HCT116 (cell line): ENCODE data around the gene GDF2. TPM values are rescaled to one million over a fixed set of nuclear protein-coding genes. Genes with fewer than 3 reads are reported as not detected.

Experiments
- ATAC-seq: fragments of 200-7000 bp; cut with Tn5 transposase; 2 replicates; pipeline ENCODE4 v1.9.1; 2020; ENCODE audit warnings: mild to moderate bottlenecking, moderate library complexity
- BruUV-seq: library from RNA; stranded (reverse); fragments of 400-500 nt; replicated peaks from 2 replicates; lab custom pipeline; 2021; lab: Mats Ljungman, UMichigan
- CTCF ChIA-PET: fragments of 300-600 bp; sonication (Branson Sonifier 250); formaldehyde crosslinking; loops from one replicate; lab custom pipeline; 2021; ENCODE audit warnings: antibody characterized with exemption; lab: Charles Lee
- POLR2A ChIA-PET: fragments of 300-600, 350-600 bp; sonication (Branson Sonifier 250); formaldehyde crosslinking; loops from one replicate; lab custom pipeline; 2021; ENCODE audit warnings: antibody characterized with exemption; lab: Charles Lee
- RAD21 ChIA-PET, 2 experiments: fragments of 300-600 bp; sonication (Branson Sonifier 250); formaldehyde crosslinking; loops; one replicate each; lab custom pipeline; 2023; ENCODE audit warnings: low total read pairs in 2 of 2; ENCODE audit not compliant: uncharacterized antibody in 2 of 2, unreplicated experiment in 2 of 2, low non-redundant PET in 1 of 2; lab: Charles Lee
- DNase-seq: peaks from one replicate; pipeline ENCODE4 v3.0.0-alpha.2; 2010; ENCODE audit warnings: low read depth, low spot score
- H2AFZ ChIP-seq: fragments of 200-600 bp; shearing (Covaris generic), sonication (generic); 2 replicates; pipeline ENCODE4 v1.6.1; 2017; ENCODE audit warnings: low read depth, mixed run types, mixed read lengths, antibody characterized with exemption, low read length; ENCODE audit not compliant: poor library complexity, severe bottlenecking
- H3K27ac ChIP-seq: 2 replicates; pipeline ENCODE4 v1.5.1; 2012; ENCODE audit warnings: low read depth, low read length
- H3K27me3 ChIP-seq: fragments of 200-600 bp; sonication (generic); 2 replicates; pipeline ENCODE4 v1.6.1; 2016; ENCODE audit warnings: mixed run types, low read length, mixed read lengths; ENCODE audit not compliant: insufficient read depth
- H3K36me3 ChIP-seq, 2 experiments: fragments of 200-500 bp in 1 of 2; fragments of 200-600 bp in 1 of 2; sonication (Bioruptor generic) in 1 of 2; sonication (generic) in 1 of 2; 2 replicates each; pipeline versions ENCODE4 v1.5.1 to v1.6.1; 2014 to 2016; ENCODE audit warnings: low read length in 2 of 2, inconsistent platforms in 1 of 2, mixed read lengths in 1 of 2, mixed run types in 1 of 2; ENCODE audit not compliant: insufficient read depth in 2 of 2, control insufficient read depth in 1 of 2
- H3K4me1 ChIP-seq, 2 experiments: fragments of 200-600 bp in 1 of 2; sonication (generic) in 1 of 2; 2 replicates each; pipeline versions ENCODE4 v1.5.1 to v1.6.1; 2012 to 2017; ENCODE audit warnings: low read length in 2 of 2, inconsistent platforms in 1 of 2, mild to moderate bottlenecking in 1 of 2, mixed read lengths in 1 of 2, mixed run types in 1 of 2, moderate library complexity in 1 of 2; ENCODE audit not compliant: insufficient read depth in 2 of 2, control insufficient read depth in 1 of 2
- H3K4me2 ChIP-seq: fragments of 200-600 bp; sonication (generic); 2 replicates; pipeline ENCODE4 v1.6.1; 2017; ENCODE audit warnings: mixed run types, low read length, mixed read lengths
- H3K4me3 ChIP-seq, 2 experiments: fragments of 200-600 bp in 1 of 2; sonication (generic) in 1 of 2; replicated peaks in 1 of 2; 2 replicates each; pipeline ENCODE4 v1.5.1; 2011 to 2016; ENCODE audit warnings: low read length in 2 of 2, control low read depth in 1 of 2, low read depth in 1 of 2, mild to moderate bottlenecking in 1 of 2, mixed read lengths in 1 of 2, mixed run types in 1 of 2
- H3K79me2 ChIP-seq: fragments of 200-600 bp; sonication (generic); 2 replicates; pipeline ENCODE4 v1.6.1; 2017; ENCODE audit warnings: mild to moderate bottlenecking, mixed run types, low read length, moderate library complexity, mixed read lengths; ENCODE audit not compliant: insufficient read depth
- H3K9ac ChIP-seq: fragments of 200-600 bp; sonication (generic); 2 replicates; pipeline ENCODE4 v1.6.1; 2016; ENCODE audit warnings: low read length, mixed read lengths
- H3K9me2 ChIP-seq: fragments of 200-600 bp; sonication (generic), shearing (Covaris generic); 2 replicates; pipeline ENCODE4 v1.6.1; 2017; ENCODE audit warnings: mixed run types, mild to moderate bottlenecking, moderate library complexity; ENCODE audit not compliant: insufficient read depth
- H3K9me3 ChIP-seq, 2 experiments: fragments of 200-500 bp in 1 of 2; fragments of 200-600 bp in 1 of 2; sonication (Bioruptor generic) in 1 of 2; sonication (generic) in 1 of 2; 2 replicates each; pipeline ENCODE4 v1.6.1; 2014 to 2017; ENCODE audit warnings: low read length in 2 of 2, mixed read lengths in 2 of 2, inconsistent platforms in 1 of 2, low read depth in 1 of 2, mild to moderate bottlenecking in 1 of 2, mixed run types in 1 of 2, moderate library complexity in 1 of 2; ENCODE audit not compliant: control insufficient read depth in 1 of 2, insufficient read depth in 1 of 2
- H4K20me1 ChIP-seq: fragments of 200-600 bp; sonication (generic), shearing (Covaris generic); 2 replicates; pipeline ENCODE4 v1.6.1; 2017; ENCODE audit warnings: mixed run types, mild to moderate bottlenecking, moderate library complexity; ENCODE audit not compliant: insufficient read depth
- CBX3 ChIP-seq: IDR thresholded peaks from 2 replicates; pipeline ENCODE4 v1.6.1; 2012; ENCODE audit warnings: low read depth
- CEBPB ChIP-seq: IDR thresholded peaks from 2 replicates; pipeline ENCODE4 v1.6.1; 2012; ENCODE audit warnings: low read depth
- CTCF ChIP-seq, 3 experiments: fragments of 200-600 bp in 1 of 3; sonication (generic) in 1 of 3; IDR thresholded peaks in 2 of 3; conservative IDR thresholded peaks in 1 of 3; 2 replicates each; pipeline ENCODE4 v1.5.1; 2012 to 2017; ENCODE audit warnings: low read depth in 2 of 3, low read length in 2 of 3, antibody characterized with exemption in 1 of 3, borderline replicate concordance in 1 of 3, control low read depth in 1 of 3, mild to moderate bottlenecking in 1 of 3, mixed read lengths in 1 of 3, mixed run types in 1 of 3, moderate library complexity in 1 of 3; ENCODE audit not compliant: insufficient read depth in 1 of 3
- ELF1 ChIP-seq: IDR thresholded peaks from 2 replicates; pipeline ENCODE4 v1.6.1; 2012; ENCODE audit warnings: low read depth, borderline replicate concordance
- EZH2 ChIP-seq: fragments of 200-600 bp; sonication (generic); IDR thresholded peaks from 2 replicates; pipeline ENCODE4 v1.6.1; 2017; ENCODE audit warnings: antibody characterized with exemption, mixed run types
- EZH2phosphoT487 ChIP-seq: fragments of 200-600 bp; IDR thresholded peaks from 2 replicates; pipeline ENCODE4 v1.6.1; 2018; ENCODE audit warnings: antibody characterized with exemption, borderline replicate concordance
- FOSL1 ChIP-seq: IDR thresholded peaks from 2 replicates; pipeline ENCODE4 v1.6.1; 2012; ENCODE audit warnings: low read depth
- POLR2AphosphoS5 ChIP-seq: IDR thresholded peaks from 2 replicates; pipeline ENCODE4 v1.6.1; 2011; ENCODE audit warnings: mild to moderate bottlenecking, low read depth, low read length, moderate library complexity
- REST ChIP-seq: IDR thresholded peaks from 2 replicates; pipeline ENCODE4 v1.6.1; 2012; ENCODE audit warnings: low read depth
- SIN3A ChIP-seq: IDR thresholded peaks from 2 replicates; pipeline ENCODE4 v1.6.1; 2012; ENCODE audit warnings: low read depth
- SP1 ChIP-seq: IDR thresholded peaks from 2 replicates; pipeline ENCODE4 v1.6.1; 2012; ENCODE audit warnings: low read depth
- TCF7L2 ChIP-seq: IDR thresholded peaks from 2 replicates; pipeline ENCODE4 v1.7.0; 2011; ENCODE audit warnings: borderline replicate concordance, inconsistent platforms; ENCODE audit not compliant: insufficient read depth, insufficient read length; ENCODE audit errors: extremely low read depth
- YY1 ChIP-seq: IDR thresholded peaks from 2 replicates; pipeline ENCODE4 v1.6.1; 2011; ENCODE audit warnings: low read length, low read depth, moderate library complexity, mild to moderate bottlenecking; ENCODE audit not compliant: insufficient replicate concordance; ENCODE audit errors: extremely low read depth
- ZBTB33 ChIP-seq: IDR thresholded peaks from 2 replicates; pipeline ENCODE4 v1.6.1; 2011; ENCODE audit warnings: mild to moderate bottlenecking, low read length, moderate library complexity; ENCODE audit not compliant: insufficient replicate concordance; ENCODE audit errors: extremely low read depth
- ZFX ChIP-seq: fragments of 450-650 bp; IDR thresholded peaks from 2 replicates; pipeline ENCODE4 v1.6.1; 2017
- intact Hi-C: fragments of 100-400 bp; cut with micrococcal nuclease; formaldehyde crosslinking; loops from 2 replicates; pipeline ENCODE4 v1.10.0; 2022
- total RNA-seq: library from RNA; stranded (reverse); gene quantifications from one replicate; pipeline ENCODE4 v1.2.1, GENCODE V29; 2021; ENCODE audit not compliant: unreplicated experiment

GDF2 gene
- total RNA-seq, 1 experiment from 2014 or later = not detected

DNA sequence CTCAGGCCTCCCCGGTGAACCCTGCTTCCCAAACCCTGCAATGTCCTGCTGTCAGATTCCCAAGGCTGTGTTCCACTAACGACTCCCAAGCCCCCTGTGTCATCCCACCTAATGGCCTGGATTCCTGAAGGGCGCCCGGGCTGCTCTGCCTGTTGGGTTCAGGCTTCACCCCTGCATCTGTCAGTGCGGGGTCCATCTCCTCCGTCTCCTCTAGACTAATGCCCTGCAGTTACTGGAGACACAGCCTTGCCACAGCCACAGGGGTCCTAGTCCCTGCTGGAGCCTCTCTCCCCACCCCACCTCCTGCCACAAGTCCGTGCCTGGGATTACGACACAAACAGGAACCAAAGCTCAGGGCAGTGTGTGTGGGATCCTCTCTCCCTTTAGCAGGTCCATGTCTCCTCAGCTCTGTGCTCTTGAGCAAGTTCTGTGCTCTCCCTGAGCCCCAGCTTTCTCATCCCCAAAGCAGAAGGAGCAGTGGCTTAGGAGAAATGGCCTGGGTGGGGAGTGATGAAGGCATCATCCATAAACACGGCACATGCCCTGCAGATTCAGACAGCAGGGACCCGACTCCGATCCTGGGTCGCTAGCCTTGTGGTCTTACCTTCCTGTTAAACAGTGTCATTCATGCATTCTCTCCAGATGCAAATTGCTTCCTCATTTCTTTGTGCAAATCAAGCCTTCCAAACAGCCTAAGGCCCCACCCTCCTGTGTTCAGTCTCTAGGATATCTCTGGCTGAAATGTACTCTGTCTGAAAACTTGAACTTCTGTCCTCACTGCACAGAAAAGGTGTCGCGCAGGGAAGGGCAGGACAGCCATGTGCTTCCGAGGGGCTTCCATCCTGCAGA is 17.7 kb downstream of the GDF2 start:
- Histone ChIP-seq H2AFZ (peak overlapping the region; percentile 10), H3K79me2 (no peaks in the 10 kb centered on the region), H3K4me3 (no peak overlapping the region), H3K4me1 (no peaks in the 10 kb centered on the region), H3K27ac (no peak overlapping the region), H3K9ac (no peak overlapping the region), H3K27me3 (no peaks in the 10 kb centered on the region), H3K9me2 (no peaks in the 10 kb centered on the region), H3K36me3 (no peaks in the 10 kb centered on the region), H4K20me1 (no peaks in the 10 kb centered on the region), H3K9me3 (no peaks in the 10 kb centered on the region), H3K4me2 (no peak overlapping the region)
- TF ChIP-seq SIN3A (no peak), FOSL1 (no peak), CEBPB (no peak), EZH2 (no peak), TCF7L2 (no peak), REST (no peak), YY1 (no peak), SP1 (no peak), ZBTB33 (no peak), EZH2phosphoT487 (no peak), CTCF (IDR thresholded peaks at IDR 0.05 in 2 of 3, conservative IDR thresholded peaks at IDR 0.05 in 1 of 3; ENCODE audit: borderline replicate concordance in 1 of 3, insufficient read depth in 1 of 3, low read depth in 2 of 3, low read length in 2 of 3) (no peak), ZFX (no peak), CBX3 (no peak), POLR2AphosphoS5 (no peak), ELF1 (no peak)
- RAD21 ChIA-PET = interaction anchor here (0.9 to 1.5 kb wide), 3 partner anchors 292 to 347 kb away, joined by 3 to 6 read pairs (median 4); no protein-coding TSS in a partner anchor
- intact Hi-C loops = loop anchor here (1.0 kb wide), 2 partner anchors 292 to 316 kb away; no protein-coding TSS in a partner anchor
- BruUV-seq = no TSS peak
- CTCF ChIA-PET = interaction anchor here (0.9 to 2.3 kb wide), 10 partner anchors 8 to 347 kb away, joined by 3 to 39 read pairs (median 6); no protein-coding TSS in a partner anchor
- no peak for DNase-seq
- POLR2A ChIA-PET = no interaction called here
- peak; percentile 56 for ATAC-seq
